K562 (cell line): ENCODE data around the gene ALDH16A1. TPM values are rescaled to one million over a fixed set of nuclear protein-coding genes. Genes with fewer than 3 reads are reported as not detected.

ENCODE experiments used
- ARHGAP35 ChIP-seq: fragments of 450-650 bp; IDR thresholded peaks from 2 replicates; pipeline ENCODE4 v1.6.1; 2018; ENCODE audit not compliant: partially characterized antibody
- CHD7 ChIP-seq: fragments of 200-600 bp; sonication (generic); IDR thresholded peaks from one replicate; pipeline ENCODE4 v1.6.1; 2012; ENCODE audit warnings: mild to moderate bottlenecking, low read depth, low read length, inconsistent platforms
- COPS2 ChIP-seq: fragments of 450-650 bp; conservative IDR thresholded peaks from 2 replicates; pipeline ENCODE4 v1.6.1; 2016; ENCODE audit warnings: mild to moderate bottlenecking, moderate library complexity
- EHMT2 ChIP-seq: fragments of 450-650 bp; IDR thresholded peaks from 2 replicates; pipeline ENCODE4 v1.6.1; 2018; ENCODE audit warnings: antibody characterized with exemption
- FIP1L1 ChIP-seq: fragments of 200-400 bp; formaldehyde crosslinking; IDR thresholded peaks from 2 replicates; pipeline ENCODE4 v1.6.1; 2018; ENCODE audit warnings: mild to moderate bottlenecking, low read depth, low read length; ENCODE audit not compliant: poor library complexity, severe bottlenecking
- FOSL1 ChIP-seq: fragments of 200-800 bp; sonication (Bioruptor generic); conservative IDR thresholded peaks from 2 replicates; pipeline ENCODE4 v1.6.1; 2016; ENCODE audit warnings: missing genetic modification characterization, missing compliant biosample characterization
- HDAC6 ChIP-seq: IDR thresholded peaks from 2 replicates; pipeline ENCODE4 v1.6.1; 2012; ENCODE audit warnings: low read depth, mild to moderate bottlenecking, control low read depth, inconsistent platforms, low read length, moderate library complexity
- HDGF ChIP-seq: fragments of 450-650 bp; IDR thresholded peaks from 2 replicates; pipeline ENCODE4 v1.6.1; 2016
- KHSRP ChIP-seq: fragments of 450-650 bp; IDR thresholded peaks from 2 replicates; pipeline ENCODE4 v1.6.1; 2017
- MAX ChIP-seq: sonication (generic); formaldehyde crosslinking; IDR thresholded peaks from 2 replicates; pipeline ENCODE4 v1.9.0; 2022; ENCODE audit warnings: mild to moderate bottlenecking, missing genetic modification reagents
- NRF1 ChIP-seq, 2 experiments: fragments of 450-650 bp; IDR thresholded peaks in 1 of 2; conservative IDR thresholded peaks in 1 of 2; 2 replicates each; pipeline ENCODE4 v1.6.1; 2014; ENCODE audit warnings: mild to moderate bottlenecking in 2 of 2
- PCBP1 ChIP-seq: fragments of 200-400 bp; formaldehyde crosslinking; IDR thresholded peaks from 2 replicates; pipeline ENCODE4 v1.6.1; 2018; ENCODE audit warnings: mild to moderate bottlenecking, low read depth, low read length; ENCODE audit not compliant: poor library complexity, severe bottlenecking
- PRPF4 ChIP-seq: fragments of 200-400 bp; formaldehyde crosslinking; IDR thresholded peaks from one replicate; pipeline ENCODE4 v1.6.1; 2017; ENCODE audit warnings: low read length, low read depth, mild to moderate bottlenecking; ENCODE audit not compliant: insufficient read depth, poor library complexity, severe bottlenecking
- TCFL5 ChIP-seq: fragments of 250-450 bp; sonication (Bioruptor Pico); conservative IDR thresholded peaks from 2 replicates; pipeline ENCODE4 v1.6.1; 2021; ENCODE audit warnings: mild to moderate bottlenecking, moderate library complexity, matching md5 sums
- ZNF232 ChIP-seq: sonication (generic); formaldehyde crosslinking; IDR thresholded peaks from 2 replicates; pipeline ENCODE4 v1.8.0; 2022; ENCODE audit warnings: mild to moderate bottlenecking, missing genetic modification reagents
- ZNF239 ChIP-seq: fragments of 250-450 bp; sonication (Bioruptor Pico); IDR thresholded peaks from 2 replicates; pipeline ENCODE4 v1.4.0; 2020; ENCODE audit warnings: mild to moderate bottlenecking
- ZNF436 ChIP-seq: fragments of 250-450, 450-650 bp; sonication (Bioruptor Pico); formaldehyde crosslinking; IDR thresholded peaks from 2 replicates; pipeline ENCODE4 v1.7.0; 2020; ENCODE audit warnings: mild to moderate bottlenecking
- polyA plus RNA-seq, 8 experiments: library from polyadenylated mRNA; depleted of rRNA in 4 of 8; stranded (reverse) in 5 of 8; unstranded in 3 of 8; fragments of >200 nt; fragmentation: Nextera tagmentation in 2 of 8; fragmentation: Illumina TruSeq in 1 of 8; extraction: Ambion mirVana in 2 of 8; extraction: Trizol in 1 of 8; gene quantifications; 2 replicates each; pipeline versions ENCODE4 v1.2.1 to v1.2.3, GENCODE V29; 2011 to 2014; ENCODE audit warnings: inconsistent platforms in 1 of 8, missing spikeins in 1 of 8
- total RNA-seq, 7 experiments: library from RNA; depleted of rRNA in 6 of 7; stranded (reverse); fragments of >200 nt in 6 of 7; fragmentation: Illumina TruSeq in 2 of 7; extraction: Trizol in 2 of 7; gene quantifications; 2 replicates each; pipeline versions ENCODE4 v1.2.1 to v1.2.3, GENCODE V29; 2011 to 2021; ENCODE audit warnings: low replicate concordance in 1 of 7

ALDH16A1 gene
- total and polyA plus RNA-seq, 9 of the 15 experiments (the other 6 are each of a cell fraction or from before 2014, with no cell fraction given): 2.2 to 52.2 (median 7.6) TPM

- TF ChIP-seq COPS2 (no peak), FOSL1 (no peak), ARHGAP35 (no peak), EHMT2 (no peak), ZNF232 (CRISPR knock-in tag) (no peak), CHD7 (no peak), MAX (CRISPR knock-in tag) (no peak), NRF1 (conservative IDR thresholded peaks at IDR 0.05 in 1 of 2, IDR thresholded peaks at IDR 0.05 in 1 of 2) (no peak), HDGF (no peak), HDAC6 (no peak), ZNF436 (CRISPR knock-in tag) (0 out of 2 replicates have a peak, but pooled peaks have one; percentile 37), PRPF4 (no peak), PCBP1 (no peak), KHSRP (no peak), FIP1L1 (no peak), TCFL5 (CRISPR knock-in tag) (no peak), ZNF239 (CRISPR knock-in tag) (no peak)
These were observed 39.8 kb downstream of the ALDH16A1 start (continued) for GRCh38 chr19:49492573-49493405.
